Tibial nerve (tissue), 3 donors: ENCODE measurements around the gene ARMH4.

ENCODE experiments used
- POLR2A ChIP-seq, 2 donors: fragments of 450-650 bp; IDR thresholded peaks; one replicate each; pipeline ENCODE4 v1.6.1; 2017; ENCODE audit warnings: antibody characterized with exemption in 2 of 2, mild to moderate bottlenecking in 2 of 2, moderate library complexity in 2 of 2
- TF ChIP-seq, protein P1 (sequence below), 5 experiments: fragments of 200-600 bp in 3 of 5; fragments of 450-650 bp in 2 of 5; sonication (generic) in 3 of 5; IDR thresholded peaks; one replicate each; pipeline ENCODE4 v1.5.1; 2016 to 2019; ENCODE audit warnings: antibody characterized with exemption in 5 of 5, mild to moderate bottlenecking in 3 of 5, moderate library complexity in 2 of 5

DNA sequence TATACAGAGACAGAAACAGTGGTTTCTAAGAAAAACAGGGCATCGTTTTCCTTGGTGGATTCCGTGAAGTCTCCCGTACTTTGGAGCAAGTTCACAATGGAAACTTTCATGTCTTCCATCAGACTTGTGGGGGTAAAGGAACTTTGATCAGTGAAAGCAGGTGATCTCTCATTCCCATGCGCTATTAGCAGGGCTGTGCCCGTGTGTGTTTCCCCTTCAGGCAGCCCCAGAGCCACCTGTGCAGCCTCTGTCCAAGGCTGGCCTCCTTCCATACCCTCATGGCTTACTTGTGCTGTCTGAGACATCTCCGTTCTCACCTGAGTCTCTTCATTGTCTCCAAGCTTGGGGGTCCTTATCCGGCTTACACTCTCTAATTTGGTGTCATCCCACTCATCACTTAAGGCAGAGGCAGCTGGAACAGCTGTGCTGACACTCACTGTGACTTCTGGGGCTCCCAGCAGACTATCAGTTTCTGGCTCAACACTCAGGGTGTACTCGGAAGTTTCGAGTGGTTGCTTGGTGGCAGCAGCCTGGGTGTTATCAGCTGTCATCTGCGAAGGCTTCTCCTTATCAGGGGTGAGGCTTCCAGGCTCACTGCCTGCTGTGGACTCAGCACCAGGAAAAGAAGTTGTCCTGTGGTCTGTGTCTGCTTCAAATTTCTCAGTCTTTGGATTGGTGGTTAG lies 13.8 kb downstream of the ARMH4 start:
- TF ChIP-seq, protein P1, sequence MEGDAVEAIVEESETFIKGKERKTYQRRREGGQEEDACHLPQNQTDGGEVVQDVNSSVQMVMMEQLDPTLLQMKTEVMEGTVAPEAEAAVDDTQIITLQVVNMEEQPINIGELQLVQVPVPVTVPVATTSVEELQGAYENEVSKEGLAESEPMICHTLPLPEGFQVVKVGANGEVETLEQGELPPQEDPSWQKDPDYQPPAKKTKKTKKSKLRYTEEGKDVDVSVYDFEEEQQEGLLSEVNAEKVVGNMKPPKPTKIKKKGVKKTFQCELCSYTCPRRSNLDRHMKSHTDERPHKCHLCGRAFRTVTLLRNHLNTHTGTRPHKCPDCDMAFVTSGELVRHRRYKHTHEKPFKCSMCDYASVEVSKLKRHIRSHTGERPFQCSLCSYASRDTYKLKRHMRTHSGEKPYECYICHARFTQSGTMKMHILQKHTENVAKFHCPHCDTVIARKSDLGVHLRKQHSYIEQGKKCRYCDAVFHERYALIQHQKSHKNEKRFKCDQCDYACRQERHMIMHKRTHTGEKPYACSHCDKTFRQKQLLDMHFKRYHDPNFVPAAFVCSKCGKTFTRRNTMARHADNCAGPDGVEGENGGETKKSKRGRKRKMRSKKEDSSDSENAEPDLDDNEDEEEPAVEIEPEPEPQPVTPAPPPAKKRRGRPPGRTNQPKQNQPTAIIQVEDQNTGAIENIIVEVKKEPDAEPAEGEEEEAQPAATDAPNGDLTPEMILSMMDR (IDR thresholded peaks at IDR 0.05): no peak
- no peak for TF ChIP-seq POLR2A (IDR thresholded peaks at IDR 0.05)
